22Rv1 (cell line): ENCODE measurements around the gene SOAT2.

Source experiments
- ZFX ChIP-seq: fragments of 450-650 bp; IDR thresholded peaks from 2 replicates; pipeline ENCODE4 v1.6.1; 2017; ENCODE audit warnings: antibody characterized with exemption, borderline replicate concordance
- TF ChIP-seq, protein P1 (sequence below): fragments of 450-650 bp; IDR thresholded peaks from 2 replicates; pipeline ENCODE4 v1.5.1; 2017; ENCODE audit warnings: mild to moderate bottlenecking

DNA sequence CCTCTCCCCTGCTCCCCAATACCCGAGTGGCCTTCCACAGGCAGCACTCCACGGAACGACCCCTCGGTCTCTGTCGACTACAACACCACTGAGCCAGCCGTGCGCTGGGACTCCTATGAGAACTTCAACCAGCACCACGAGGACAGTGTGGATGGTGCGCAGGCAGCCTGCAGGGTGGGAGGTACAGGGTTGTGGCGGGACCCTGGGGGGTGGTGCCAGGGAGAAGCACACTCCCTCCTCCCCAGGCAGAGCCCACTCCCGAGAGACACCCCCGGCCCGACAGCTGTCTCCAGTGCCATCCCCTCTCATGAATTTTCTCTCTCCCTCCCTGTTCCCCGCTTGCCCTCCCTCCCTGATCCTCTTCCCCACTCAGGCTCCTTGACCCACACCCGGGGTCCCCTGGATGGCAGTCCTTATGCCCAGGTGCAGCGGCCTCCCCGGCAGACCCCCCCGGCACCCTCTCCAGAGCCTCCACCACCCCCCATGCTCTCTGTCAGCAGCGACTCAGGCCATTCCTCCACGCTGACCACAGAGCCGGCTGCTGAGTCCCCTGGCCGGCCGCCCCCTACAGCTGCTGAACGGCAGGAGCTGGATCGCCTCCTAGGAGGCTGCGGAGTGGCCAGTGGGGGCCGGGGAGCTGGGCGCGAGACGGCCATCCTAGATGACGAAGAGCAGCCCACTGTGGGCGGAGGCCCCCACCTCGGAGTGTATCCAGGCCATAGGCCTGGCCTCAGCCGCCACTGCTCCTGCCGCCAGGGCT lies 44.4 kb upstream of the SOAT2 start:
- TF ChIP-seq, protein P1, sequence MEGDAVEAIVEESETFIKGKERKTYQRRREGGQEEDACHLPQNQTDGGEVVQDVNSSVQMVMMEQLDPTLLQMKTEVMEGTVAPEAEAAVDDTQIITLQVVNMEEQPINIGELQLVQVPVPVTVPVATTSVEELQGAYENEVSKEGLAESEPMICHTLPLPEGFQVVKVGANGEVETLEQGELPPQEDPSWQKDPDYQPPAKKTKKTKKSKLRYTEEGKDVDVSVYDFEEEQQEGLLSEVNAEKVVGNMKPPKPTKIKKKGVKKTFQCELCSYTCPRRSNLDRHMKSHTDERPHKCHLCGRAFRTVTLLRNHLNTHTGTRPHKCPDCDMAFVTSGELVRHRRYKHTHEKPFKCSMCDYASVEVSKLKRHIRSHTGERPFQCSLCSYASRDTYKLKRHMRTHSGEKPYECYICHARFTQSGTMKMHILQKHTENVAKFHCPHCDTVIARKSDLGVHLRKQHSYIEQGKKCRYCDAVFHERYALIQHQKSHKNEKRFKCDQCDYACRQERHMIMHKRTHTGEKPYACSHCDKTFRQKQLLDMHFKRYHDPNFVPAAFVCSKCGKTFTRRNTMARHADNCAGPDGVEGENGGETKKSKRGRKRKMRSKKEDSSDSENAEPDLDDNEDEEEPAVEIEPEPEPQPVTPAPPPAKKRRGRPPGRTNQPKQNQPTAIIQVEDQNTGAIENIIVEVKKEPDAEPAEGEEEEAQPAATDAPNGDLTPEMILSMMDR: no peak
- no peak for TF ChIP-seq ZFX
